Measurements from ENCODE around the gene PTPRG.

DNA sequence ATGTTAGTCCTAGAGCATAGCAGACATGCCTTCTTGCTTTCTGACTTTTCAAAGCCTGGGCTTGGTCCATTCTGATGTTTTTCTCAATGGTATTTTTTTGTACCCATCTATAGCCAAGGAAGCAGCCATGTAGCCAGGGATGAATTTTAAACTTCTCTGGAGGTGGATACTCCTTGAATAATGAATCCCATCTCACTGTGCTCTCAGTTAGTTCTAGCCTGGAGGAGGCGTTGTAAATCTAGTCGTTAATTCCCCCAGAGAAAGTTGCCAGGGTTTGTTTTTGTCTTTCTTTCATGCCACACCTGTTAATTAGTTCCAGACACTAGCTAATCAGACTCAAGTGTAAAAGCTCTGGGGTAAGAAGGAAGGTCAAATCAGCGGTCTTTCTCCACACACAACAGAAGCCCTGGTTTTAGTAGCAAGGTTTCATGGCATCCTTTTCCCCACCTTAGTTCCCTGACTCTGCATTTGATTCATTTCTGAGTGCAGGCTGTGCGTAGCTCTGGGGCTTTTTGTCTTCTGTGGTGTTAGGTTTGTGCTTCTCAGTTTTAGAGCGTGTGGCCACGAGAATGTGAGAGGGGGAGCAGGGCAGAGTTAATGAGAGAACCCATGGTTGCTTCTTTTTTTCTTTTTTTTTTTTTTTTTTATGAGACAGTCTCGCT lies 19.7 kb downstream of the PTPRG start:
- no peak for TF ChIP-seq POLR2A (IDR thresholded peaks at IDR 0.05)
- TF ChIP-seq, protein P1, sequence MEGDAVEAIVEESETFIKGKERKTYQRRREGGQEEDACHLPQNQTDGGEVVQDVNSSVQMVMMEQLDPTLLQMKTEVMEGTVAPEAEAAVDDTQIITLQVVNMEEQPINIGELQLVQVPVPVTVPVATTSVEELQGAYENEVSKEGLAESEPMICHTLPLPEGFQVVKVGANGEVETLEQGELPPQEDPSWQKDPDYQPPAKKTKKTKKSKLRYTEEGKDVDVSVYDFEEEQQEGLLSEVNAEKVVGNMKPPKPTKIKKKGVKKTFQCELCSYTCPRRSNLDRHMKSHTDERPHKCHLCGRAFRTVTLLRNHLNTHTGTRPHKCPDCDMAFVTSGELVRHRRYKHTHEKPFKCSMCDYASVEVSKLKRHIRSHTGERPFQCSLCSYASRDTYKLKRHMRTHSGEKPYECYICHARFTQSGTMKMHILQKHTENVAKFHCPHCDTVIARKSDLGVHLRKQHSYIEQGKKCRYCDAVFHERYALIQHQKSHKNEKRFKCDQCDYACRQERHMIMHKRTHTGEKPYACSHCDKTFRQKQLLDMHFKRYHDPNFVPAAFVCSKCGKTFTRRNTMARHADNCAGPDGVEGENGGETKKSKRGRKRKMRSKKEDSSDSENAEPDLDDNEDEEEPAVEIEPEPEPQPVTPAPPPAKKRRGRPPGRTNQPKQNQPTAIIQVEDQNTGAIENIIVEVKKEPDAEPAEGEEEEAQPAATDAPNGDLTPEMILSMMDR (IDR thresholded peaks at IDR 0.05 in 4 of 5, conservative IDR thresholded peaks at IDR 0.05 in 1 of 5), result no peak
